Measurements from ENCODE around the gene RASA3.

Gene RASA3

GRCh38 chr13:114012921-114013320 lies 119.5 kb downstream of the RASA3 start:
- DNase-seq (ENCODE audit: low read depth, low spot score), result no peak
- peaks cover 15% of the 10 kb centered on the region for H3K4me1 ChIP-seq (ENCODE audit: insufficient read depth, insufficient read length)
- H3K9ac ChIP-seq (ENCODE audit: insufficient read length, low read depth), result no peak overlapping the region
- H3K27me3 ChIP-seq (ENCODE audit: insufficient read depth, insufficient read length), result no peaks in the 10 kb centered on the region
- TF ChIP-seq ZNF274 (IDR thresholded peaks at IDR 0.05; ENCODE audit: low read depth, low read length), result no peak
- TF ChIP-seq SUZ12 (IDR thresholded peaks at IDR 0.05; ENCODE audit: extremely low read depth, insufficient read depth, insufficient read length), result no peak
- TF ChIP-seq YY1 (IDR thresholded peaks at IDR 0.05; ENCODE audit: insufficient read depth, insufficient read length), result no peak
- no peak overlapping the region for H3K4me3 ChIP-seq (ENCODE audit: insufficient read length, low read depth)
- peaks cover 60% of the 10 kb centered on the region for H3K36me3 ChIP-seq (ENCODE audit: insufficient read depth, insufficient read length, low read length)
- no peaks in the 10 kb centered on the region for H3K9me3 ChIP-seq (ENCODE audit: insufficient read depth, low read length)

GRCh38 chr13:114012141-114012540 lies 120.3 kb downstream of the RASA3 start:
- Histone ChIP-seq H3K4me1 (ENCODE audit: insufficient read depth, insufficient read length) (peaks cover 12% of the 10 kb centered on the region), H3K4me3 (ENCODE audit: insufficient read length, low read depth) (no peak overlapping the region), H3K36me3 (ENCODE audit: insufficient read depth, insufficient read length, low read length) (peaks cover 53% of the 10 kb centered on the region), H3K27me3 (ENCODE audit: insufficient read depth, insufficient read length) (no peaks in the 10 kb centered on the region), H3K9me3 (ENCODE audit: insufficient read depth, low read length) (no peaks in the 10 kb centered on the region), H3K9ac (ENCODE audit: insufficient read length, low read depth) (no peak overlapping the region)
- TF ChIP-seq ZNF274 (IDR thresholded peaks at IDR 0.05; ENCODE audit: low read depth, low read length) (no peak), SUZ12 (IDR thresholded peaks at IDR 0.05; ENCODE audit: extremely low read depth, insufficient read depth, insufficient read length) (no peak), YY1 (IDR thresholded peaks at IDR 0.05; ENCODE audit: insufficient read depth, insufficient read length) (no peak)
- DNase-seq (ENCODE audit: low read depth, low spot score), result no peak

- DNase-seq (ENCODE audit: low read depth, low spot score), result no peak
- H3K27me3 ChIP-seq (ENCODE audit: insufficient read depth, insufficient read length), result no peaks in the 10 kb centered on the region
- H3K4me3 ChIP-seq (ENCODE audit: insufficient read length, low read depth), result no peak overlapping the region
- no peaks in the 10 kb centered on the region for H3K9me3 ChIP-seq (ENCODE audit: insufficient read depth, low read length)
- TF ChIP-seq YY1 (IDR thresholded peaks at IDR 0.05; ENCODE audit: insufficient read depth, insufficient read length) (no peak), SUZ12 (IDR thresholded peaks at IDR 0.05; ENCODE audit: extremely low read depth, insufficient read depth, insufficient read length) (no peak), ZNF274 (IDR thresholded peaks at IDR 0.05; ENCODE audit: low read depth, low read length) (no peak)
- H3K9ac ChIP-seq (ENCODE audit: insufficient read length, low read depth), result no peak overlapping the region
- H3K36me3 ChIP-seq (ENCODE audit: insufficient read depth, insufficient read length, low read length), result peaks cover 46% of the 10 kb centered on the region
- H3K4me1 ChIP-seq (ENCODE audit: insufficient read depth, insufficient read length), result peaks cover 10% of the 10 kb centered on the region
These were observed 121.2 kb downstream of the RASA3 start for GRCh38 chr13:114011226-114011625.

DNA sequence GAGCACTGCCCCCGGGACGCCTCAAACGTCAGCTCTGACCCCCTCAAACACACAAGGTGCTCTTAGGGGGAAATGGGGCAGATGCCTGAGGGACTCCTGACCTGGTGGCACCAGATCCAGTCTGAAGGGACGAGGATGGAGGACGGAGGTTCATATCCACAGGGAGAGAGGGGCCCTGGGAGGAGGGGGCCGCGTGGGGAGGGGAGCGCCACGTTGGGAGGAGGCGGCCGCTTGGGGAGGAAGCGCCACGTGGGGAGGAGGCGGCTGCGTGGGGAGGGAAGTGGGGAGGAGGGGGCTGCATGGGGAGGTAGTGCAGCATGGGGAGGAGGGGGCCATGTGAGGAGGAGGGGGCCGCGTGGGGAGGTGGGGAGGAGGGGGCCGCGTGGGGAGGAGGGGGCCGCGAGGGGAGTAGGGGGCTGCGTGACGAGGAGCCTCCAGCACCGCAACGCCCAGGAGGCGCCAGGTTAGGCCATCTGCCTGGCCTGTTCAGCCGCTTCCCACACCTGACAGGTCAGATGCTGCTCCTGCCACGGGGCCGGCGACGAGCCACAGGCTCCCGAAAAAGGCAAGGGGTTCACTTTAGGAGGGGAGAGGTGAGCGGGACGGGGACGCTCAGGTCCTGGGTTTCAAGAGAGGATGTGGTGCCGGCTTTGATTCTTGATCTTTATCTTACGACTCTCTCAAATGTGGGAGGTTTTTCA lies 121.9 kb downstream of the RASA3 start:
- H3K9ac ChIP-seq (ENCODE audit: insufficient read length, low read depth), result no peak overlapping the region
- TF ChIP-seq YY1 (IDR thresholded peaks at IDR 0.05; ENCODE audit: insufficient read depth, insufficient read length), result no peak
- TF ChIP-seq SUZ12 (IDR thresholded peaks at IDR 0.05; ENCODE audit: extremely low read depth, insufficient read depth, insufficient read length), result no peak
- no peak for TF ChIP-seq ZNF274 (IDR thresholded peaks at IDR 0.05; ENCODE audit: low read depth, low read length)
- peaks cover 3% of the 10 kb centered on the region for H3K4me1 ChIP-seq (ENCODE audit: insufficient read depth, insufficient read length)
- H3K4me3 ChIP-seq (ENCODE audit: insufficient read length, low read depth), result no peak overlapping the region
- H3K27me3 ChIP-seq (ENCODE audit: insufficient read depth, insufficient read length), result no peaks in the 10 kb centered on the region
- peaks cover 40% of the 10 kb centered on the region for H3K36me3 ChIP-seq (ENCODE audit: insufficient read depth, insufficient read length, low read length)
- DNase-seq (ENCODE audit: low read depth, low spot score), result no peak
- no peaks in the 10 kb centered on the region for H3K9me3 ChIP-seq (ENCODE audit: insufficient read depth, low read length)

GRCh38 chr13:114009590-114010400 lies 122.6 kb downstream of the RASA3 start:
- H3K27me3 ChIP-seq (ENCODE audit: insufficient read depth, insufficient read length), result no peaks in the 10 kb centered on the region

GRCh38 chr13:114008964-114009589 lies 123.3 kb downstream of the RASA3 start:
- Histone ChIP-seq H3K9ac (ENCODE audit: insufficient read length, low read depth) (no peak overlapping the region), H3K4me3 (ENCODE audit: insufficient read length, low read depth) (no peak overlapping the region), H3K36me3 (ENCODE audit: insufficient read depth, insufficient read length, low read length) (peaks cover 28% of the 10 kb centered on the region), H3K27me3 (ENCODE audit: insufficient read depth, insufficient read length) (no peaks in the 10 kb centered on the region), H3K9me3 (ENCODE audit: insufficient read depth, low read length) (no peaks in the 10 kb centered on the region), H3K4me1 (ENCODE audit: insufficient read depth, insufficient read length) (no peaks in the 10 kb centered on the region)
- no peak for DNase-seq (ENCODE audit: low read depth, low spot score)
- TF ChIP-seq YY1 (IDR thresholded peaks at IDR 0.05; ENCODE audit: insufficient read depth, insufficient read length) (no peak), SUZ12 (IDR thresholded peaks at IDR 0.05; ENCODE audit: extremely low read depth, insufficient read depth, insufficient read length) (no peak), ZNF274 (IDR thresholded peaks at IDR 0.05; ENCODE audit: low read depth, low read length) (no peak)

More at GRCh38 chr13:114009590-114010400, 122.6 kb downstream of the RASA3 start:
- TF ChIP-seq SUZ12 (IDR thresholded peaks at IDR 0.05; ENCODE audit: extremely low read depth, insufficient read depth, insufficient read length) (no peak), ZNF274 (IDR thresholded peaks at IDR 0.05; ENCODE audit: low read depth, low read length) (no peak), YY1 (IDR thresholded peaks at IDR 0.05; ENCODE audit: insufficient read depth, insufficient read length) (no peak)
- H3K9me3 ChIP-seq (ENCODE audit: insufficient read depth, low read length), result no peaks in the 10 kb centered on the region
- peaks cover 33% of the 10 kb centered on the region for H3K36me3 ChIP-seq (ENCODE audit: insufficient read depth, insufficient read length, low read length)
- H3K9ac ChIP-seq (ENCODE audit: insufficient read length, low read depth), result no peak overlapping the region
- H3K4me3 ChIP-seq (ENCODE audit: insufficient read length, low read depth), result no peak overlapping the region
- no peaks in the 10 kb centered on the region for H3K4me1 ChIP-seq (ENCODE audit: insufficient read depth, insufficient read length)
- DNase-seq (ENCODE audit: low read depth, low spot score), result no peak

DNA sequence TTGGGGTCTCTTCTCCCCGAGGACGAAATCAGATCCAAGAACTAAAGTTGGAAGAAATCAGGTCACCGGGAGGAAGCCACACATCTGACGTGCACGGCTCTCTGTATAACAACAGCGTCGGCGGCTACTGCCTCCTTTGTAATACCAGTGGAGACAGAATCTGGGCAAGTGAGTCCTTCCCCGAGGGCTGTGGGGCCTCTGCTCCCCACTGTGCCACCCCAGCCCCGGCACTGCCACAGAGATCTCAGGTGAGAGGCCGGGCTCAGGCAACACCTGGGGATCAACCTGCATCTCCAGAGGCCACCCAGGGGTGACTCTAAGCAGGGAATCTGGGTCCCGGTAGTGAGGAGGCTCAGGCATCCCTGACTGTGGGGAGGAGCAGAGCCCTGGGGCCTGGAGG lies 124.9 kb downstream of the RASA3 start:
- no peaks in the 10 kb centered on the region for H3K4me1 ChIP-seq (ENCODE audit: insufficient read depth, insufficient read length)

More for the DNA sequence above, 124.9 kb downstream of the RASA3 start:
- Histone ChIP-seq H3K9me3 (ENCODE audit: insufficient read depth, low read length) (no peaks in the 10 kb centered on the region), H3K27me3 (ENCODE audit: insufficient read depth, insufficient read length) (no peaks in the 10 kb centered on the region), H3K36me3 (ENCODE audit: insufficient read depth, insufficient read length, low read length) (peaks cover 34% of the 10 kb centered on the region), H3K9ac (ENCODE audit: insufficient read length, low read depth) (no peak overlapping the region), H3K4me3 (ENCODE audit: insufficient read length, low read depth) (no peak overlapping the region)
- TF ChIP-seq YY1 (IDR thresholded peaks at IDR 0.05; ENCODE audit: insufficient read depth, insufficient read length), result no peak
- no peak for TF ChIP-seq SUZ12 (IDR thresholded peaks at IDR 0.05; ENCODE audit: extremely low read depth, insufficient read depth, insufficient read length)
- no peak for DNase-seq (ENCODE audit: low read depth, low spot score)

Data from NT2/D1 (cell line).